WI38 (cell line): Measurements from ENCODE around the gene CDK14.

Source experiments
- H3K4me3 ChIP-seq: 2 replicates; pipeline ENCODE4 v1.5.1; 2011; ENCODE audit warnings: low read depth, mild to moderate bottlenecking, control low read depth, low read length
- CTCF ChIP-seq: IDR thresholded peaks from 2 replicates; pipeline ENCODE4 v1.5.1; 2012; ENCODE audit warnings: low read depth, mild to moderate bottlenecking, control low read depth, low read length

The CDK14 gene

GRCh38 chr7:90988516-90988915 is 392.4 kb downstream of the CDK14 start:
- no peak overlapping the region for H3K4me3 ChIP-seq
- no peak for TF ChIP-seq CTCF

- TF ChIP-seq CTCF, result no peak
- H3K4me3 ChIP-seq, result no peak overlapping the region
Observed at GRCh38 chr7:90988996-90989765, 393.1 kb downstream of the CDK14 start.

- TF ChIP-seq CTCF, result no peak
- no peak overlapping the region for H3K4me3 ChIP-seq
Observed at GRCh38 chr7:90994121-90994520, 398.0 kb downstream of the CDK14 start.

- TF ChIP-seq CTCF, result no peak
- H3K4me3 ChIP-seq, result no peak overlapping the region
Observed at GRCh38 chr7:90994601-90995000, 398.5 kb downstream of the CDK14 start.

- H3K4me3 ChIP-seq, result no peak overlapping the region
- no peak for TF ChIP-seq CTCF
Observed at GRCh38 chr7:90995996-90996395, 399.9 kb downstream of the CDK14 start.

GRCh38 chr7:90999989-91000979 is 404.2 kb downstream of the CDK14 start:
- no peak for TF ChIP-seq CTCF

GRCh38 chr7:91005024-91005423 is 408.9 kb downstream of the CDK14 start:
- no peak overlapping the region for H3K4me3 ChIP-seq
- no peak for TF ChIP-seq CTCF

More at GRCh38 chr7:90999989-91000979, 404.2 kb downstream of the CDK14 start:
- no peak overlapping the region for H3K4me3 ChIP-seq
